Measurements from ENCODE around the gene CELF4.
A peak's percentile ranks its signal among the peaks of the same experiment; 100 is the strongest.
"Not testable (repeated sequence)": the region's sequence is repeated elsewhere in the genome, so short reads cannot be mapped to it uniquely, and the experiment has no call there.

Gene CELF4

DNA sequence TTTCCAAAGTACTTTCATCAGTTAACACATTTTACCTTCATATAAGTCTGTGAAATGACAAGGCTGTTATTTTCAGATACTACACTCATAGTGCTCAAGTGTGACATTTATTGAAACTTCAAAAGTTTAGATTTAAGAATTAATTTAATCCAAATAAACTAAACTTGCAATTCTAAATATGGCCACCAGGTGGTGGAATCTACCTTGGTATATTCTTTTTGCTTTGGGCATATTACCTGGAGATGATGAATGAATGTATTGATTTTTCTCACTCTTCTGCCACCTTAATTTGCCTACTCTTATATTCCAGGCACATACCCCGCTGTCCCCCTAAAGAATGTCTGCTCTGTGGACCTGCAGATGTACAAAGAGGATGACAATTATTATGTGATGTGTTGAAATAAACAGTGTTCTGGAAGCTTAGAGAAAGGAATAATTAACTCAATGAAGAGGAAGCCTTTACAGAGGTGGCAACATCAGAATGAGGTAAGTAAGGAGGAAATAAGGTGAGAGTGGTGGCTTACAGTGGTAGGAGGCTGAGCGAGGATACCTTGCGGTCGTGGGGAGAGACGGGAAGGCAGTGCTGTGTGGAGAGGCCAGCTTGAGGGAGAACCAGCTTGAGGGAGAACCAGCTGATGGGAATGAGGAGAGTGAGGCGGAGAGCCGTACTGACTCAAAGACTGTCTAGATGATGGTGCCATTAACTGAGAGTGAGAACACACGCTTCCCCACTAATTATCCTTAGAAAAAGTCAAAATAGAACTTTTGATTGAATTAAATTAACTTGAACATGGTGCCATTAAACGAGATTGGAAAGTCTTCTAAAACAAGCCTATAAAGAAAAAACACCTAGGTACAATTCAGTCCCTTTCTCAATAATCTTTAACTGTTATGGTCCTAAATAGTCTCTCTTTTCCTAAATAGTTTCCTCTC lies 179.5 kb downstream of the CELF4 start:
- peak; percentile 56 for FAIRE-seq

DNA sequence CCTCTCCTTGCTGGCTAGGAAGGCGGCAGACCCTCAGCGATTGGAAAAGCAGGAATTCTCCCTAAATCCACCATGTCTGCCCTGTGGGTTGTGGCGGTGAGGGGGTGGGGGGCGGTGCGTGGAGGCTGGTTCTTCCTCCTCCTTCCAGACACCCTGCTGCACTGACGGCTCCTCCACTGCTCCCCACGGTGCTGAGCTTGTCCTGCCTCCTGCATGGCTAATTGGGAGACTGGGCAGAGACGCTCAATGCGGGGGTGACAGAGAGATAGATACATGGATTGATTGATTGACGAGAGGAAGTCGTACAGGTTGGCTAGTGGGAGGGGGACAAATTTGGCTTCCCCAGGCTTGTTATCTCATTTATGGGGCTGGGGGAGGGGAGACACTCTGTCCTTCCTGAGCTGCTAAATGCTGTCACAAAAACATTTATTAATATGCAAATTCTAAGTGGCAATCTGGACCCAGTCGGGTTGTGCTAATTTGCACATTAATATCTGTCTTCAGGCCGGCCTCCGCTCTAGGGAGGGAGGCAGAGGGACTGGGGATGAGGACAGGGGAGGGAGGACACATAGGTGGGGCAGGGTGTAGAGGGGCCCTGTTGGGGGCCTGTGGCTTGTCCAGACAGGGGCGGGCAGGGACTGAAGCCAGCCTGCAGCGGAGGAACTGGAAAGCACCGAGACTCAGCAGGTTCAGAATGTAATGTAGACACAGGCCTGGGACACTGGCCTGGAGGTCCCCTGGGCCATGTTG lies 181.6 kb downstream of the CELF4 start:
- FAIRE-seq: no peak

DNA sequence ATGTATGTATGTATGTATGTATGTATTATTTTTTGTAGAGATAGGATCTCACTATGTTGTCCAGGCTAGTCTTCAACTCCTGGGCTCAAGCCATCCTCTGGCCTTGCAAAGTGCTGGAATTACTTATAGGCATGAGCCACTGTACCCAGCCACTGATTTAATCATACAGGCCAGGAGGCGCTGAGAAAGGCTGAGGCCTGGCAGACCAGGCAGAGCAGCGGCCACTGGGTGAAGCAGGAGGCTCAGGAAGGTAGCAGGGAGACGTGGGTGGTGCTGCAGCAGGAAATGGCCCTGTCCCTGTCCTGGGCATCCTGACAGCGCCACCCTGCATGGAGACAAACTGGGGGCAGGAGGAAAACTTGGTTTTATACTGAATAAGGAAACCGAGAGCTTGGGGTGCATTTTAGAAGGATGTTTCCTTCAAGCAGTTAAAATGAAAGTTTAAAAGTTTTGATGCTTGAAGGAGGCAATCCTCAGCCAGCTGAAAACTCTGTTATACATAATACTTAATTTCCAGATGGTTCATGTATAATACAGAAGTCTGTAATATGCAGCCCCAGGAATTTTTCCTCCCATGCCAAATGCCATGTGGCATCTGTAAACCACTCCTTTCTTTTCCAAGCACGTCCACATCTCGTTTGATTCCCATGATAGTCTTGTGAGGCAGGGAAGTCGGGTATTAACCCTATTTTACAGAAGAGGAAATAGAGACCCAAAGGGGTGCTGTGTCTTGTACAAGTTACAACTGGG lies 182.4 kb downstream of the CELF4 start:
- FAIRE-seq: no peak

DNA sequence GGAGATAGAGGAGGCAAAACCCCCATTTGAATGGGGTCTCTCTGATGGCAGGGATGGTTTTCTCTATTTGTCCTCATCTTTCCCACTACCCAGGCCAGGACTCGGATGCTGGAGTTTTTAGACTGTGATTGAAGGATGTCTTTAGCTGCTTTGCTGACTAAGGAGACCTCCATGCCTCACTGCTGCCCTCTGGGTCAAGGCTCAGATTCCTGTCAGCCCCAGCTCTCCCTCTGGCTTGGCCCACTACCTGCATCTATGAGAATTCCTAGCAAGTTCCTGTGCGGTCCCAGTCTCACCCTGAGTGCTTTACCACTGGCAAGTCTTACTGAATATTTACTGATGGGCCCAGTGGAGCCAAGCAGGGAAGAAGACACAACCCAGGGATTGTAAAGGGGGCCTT lies 184.0 kb downstream of the CELF4 start:
- no peak for FAIRE-seq

DNA sequence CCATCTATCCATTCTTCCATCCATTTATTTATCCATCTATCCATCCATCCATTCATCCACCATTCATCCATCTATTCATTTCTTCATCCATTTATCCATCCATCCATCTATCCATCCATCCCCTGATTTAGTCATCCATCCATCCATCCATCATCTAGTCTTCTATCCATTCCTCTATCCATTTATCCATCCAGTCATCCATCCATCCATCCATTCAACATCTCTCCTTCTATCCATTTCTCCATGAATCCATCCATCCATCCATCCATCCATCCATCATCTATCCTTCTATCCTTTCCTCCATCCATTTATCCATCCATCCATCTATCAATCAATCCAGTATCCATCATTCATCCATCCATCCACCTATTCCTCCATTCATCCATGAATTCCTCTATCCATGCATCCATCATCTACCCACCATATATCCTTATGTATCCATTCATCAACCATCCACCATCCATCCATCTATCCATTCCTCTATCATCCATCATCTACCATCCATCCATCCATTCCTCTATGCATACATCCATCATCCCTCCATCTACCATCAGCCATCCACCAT lies 185.0 kb downstream of the CELF4 start:
- no peak for FAIRE-seq

DNA sequence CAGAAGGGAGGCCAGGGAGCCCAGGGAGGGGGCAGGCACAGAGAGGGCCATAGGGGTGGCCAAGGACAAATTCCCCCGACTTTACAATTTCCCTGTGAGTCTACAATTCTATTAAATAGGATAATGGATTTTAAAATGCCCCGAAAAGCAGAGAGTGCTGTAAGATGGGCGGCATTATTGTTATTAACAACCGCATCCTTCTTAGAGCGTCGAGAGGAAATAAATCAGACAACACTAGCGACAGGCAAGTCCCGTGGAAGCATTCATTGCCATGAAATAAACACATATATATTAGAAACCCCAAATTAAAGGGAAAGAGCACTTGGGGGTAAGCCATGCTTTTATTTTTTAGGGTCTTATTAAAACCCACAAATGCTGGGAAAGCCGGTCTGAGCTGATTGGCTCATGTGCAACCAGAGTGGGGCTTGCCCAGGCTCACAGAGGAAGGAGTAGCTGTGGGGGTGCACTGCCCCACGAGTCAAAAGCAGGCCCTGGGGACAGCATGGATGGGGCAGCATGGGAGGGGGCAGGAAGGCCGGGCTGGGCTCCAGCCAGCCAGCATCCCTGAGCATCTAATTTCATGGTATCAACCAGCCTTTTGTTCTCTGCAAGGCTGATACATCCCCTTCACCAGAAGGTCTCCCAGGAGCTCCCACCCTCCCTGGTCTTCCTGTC lies 187.1 kb downstream of the CELF4 start:
- no peak for FAIRE-seq

DNA sequence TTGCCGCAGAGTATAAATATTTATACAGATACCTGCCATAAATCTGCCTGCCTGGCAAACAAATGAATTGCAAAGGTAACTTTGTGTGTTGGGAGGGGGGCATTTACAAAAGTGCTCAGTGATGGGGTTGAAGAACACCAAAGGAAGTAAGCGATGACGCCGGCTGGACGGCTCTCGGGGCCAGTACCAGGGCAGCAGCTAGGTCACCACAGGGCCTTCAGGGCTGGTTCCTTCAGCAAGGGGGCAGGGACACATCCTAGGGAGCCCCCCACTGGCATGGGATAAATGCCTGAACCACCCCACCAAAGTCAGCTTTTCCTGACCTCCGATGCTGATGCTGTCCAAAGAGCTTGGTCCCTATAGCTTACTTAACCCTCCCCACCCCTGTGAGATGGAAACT lies 190.4 kb downstream of the CELF4 start:
- no peak for FAIRE-seq

DNA sequence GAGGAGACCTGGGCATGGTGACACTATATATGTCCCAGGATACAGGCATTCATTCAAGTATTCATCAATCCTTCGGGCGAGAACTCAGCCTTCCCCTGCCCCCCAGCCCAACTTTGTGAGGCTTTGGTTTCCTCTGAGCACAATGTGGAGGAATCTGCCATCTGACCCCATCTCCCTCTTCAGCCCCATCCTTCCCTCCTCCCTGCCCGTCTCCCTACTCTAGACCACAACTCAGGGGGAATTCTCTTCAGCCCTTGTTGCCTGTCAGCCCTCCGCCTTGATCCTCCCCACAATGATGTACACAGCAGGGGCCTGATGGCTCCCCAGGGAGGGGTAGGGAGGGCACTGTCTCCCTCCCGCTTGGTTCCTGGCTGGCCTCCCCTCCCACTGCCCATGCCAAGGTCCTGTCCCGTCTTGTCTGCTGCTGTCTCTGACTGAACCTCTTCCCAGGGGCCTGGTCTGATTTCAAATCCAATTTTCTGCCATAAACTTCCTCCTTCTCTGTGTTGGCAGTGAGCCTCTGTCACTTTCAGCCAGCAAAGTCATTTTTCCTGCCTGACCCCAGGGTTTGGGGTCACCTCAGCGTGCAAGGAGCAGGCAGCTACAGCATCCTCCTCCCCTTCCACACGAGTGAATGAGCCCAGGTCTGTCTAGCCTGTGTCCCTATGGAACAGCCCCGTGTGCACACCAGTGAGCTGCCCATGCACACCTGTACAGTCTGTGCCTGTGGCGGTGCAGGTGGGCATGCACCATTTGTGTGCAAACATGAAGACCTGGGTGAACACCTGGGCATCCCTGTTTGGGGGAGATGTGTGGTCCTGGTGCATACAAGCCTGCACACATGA lies 197.3 kb downstream of the CELF4 start:
- FAIRE-seq: no peak

DNA sequence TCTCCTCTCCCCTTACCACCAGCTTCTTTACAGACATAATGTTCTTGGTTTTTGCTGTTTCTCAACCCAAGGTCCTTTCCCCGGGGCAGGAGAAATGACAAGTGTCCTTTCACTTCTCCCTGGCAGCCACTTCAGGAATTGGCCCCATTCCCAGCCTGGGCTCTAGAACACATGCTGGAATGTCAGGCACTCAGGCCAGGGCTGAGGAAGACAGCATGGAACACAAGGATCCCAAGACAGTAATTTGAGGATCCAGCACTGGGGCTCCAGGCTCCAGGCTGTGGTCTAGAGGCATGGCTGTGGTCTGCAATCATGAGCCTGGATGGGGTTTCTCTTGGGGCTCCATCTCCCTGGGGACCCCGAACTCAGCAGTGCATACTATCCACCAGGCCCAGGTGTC lies 201.4 kb downstream of the CELF4 start:
- FAIRE-seq: no peak

DNA sequence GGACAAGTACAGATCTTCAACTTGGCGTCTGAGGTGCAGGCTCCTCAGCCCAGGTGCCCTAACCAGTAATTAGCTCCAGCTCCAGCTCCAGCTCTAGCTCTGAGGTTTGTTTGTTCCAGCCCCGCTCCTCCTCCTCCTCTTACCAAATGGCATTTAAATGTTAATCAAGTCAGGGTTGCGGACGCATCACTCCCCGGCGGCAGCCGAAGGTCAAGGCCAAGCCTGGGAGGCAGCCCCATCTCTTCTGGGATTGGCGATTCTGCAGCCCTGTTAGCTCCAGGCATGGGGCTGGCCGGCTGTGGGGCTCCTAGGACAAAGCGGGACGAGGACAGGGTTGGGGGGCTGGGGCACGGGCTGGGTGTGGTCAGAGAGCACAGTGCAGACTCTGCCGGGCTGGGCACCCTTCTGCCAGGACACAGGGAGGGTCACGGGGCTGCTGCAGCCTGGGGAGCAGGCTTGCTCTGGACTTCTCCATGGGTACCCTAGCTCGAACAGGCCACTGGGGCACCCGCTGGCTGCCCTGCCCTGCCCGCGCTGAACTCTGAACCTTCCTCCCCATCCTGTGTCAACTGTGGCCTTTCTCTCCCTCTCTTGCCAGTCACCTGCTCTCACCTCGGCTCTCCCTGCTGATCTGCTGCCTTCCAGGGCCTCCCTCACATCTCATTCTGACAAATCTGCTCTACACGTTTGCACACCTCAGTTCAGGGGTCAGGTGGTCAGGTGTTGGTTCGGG lies 203.3 kb downstream of the CELF4 start:
- FAIRE-seq: no peak

DNA sequence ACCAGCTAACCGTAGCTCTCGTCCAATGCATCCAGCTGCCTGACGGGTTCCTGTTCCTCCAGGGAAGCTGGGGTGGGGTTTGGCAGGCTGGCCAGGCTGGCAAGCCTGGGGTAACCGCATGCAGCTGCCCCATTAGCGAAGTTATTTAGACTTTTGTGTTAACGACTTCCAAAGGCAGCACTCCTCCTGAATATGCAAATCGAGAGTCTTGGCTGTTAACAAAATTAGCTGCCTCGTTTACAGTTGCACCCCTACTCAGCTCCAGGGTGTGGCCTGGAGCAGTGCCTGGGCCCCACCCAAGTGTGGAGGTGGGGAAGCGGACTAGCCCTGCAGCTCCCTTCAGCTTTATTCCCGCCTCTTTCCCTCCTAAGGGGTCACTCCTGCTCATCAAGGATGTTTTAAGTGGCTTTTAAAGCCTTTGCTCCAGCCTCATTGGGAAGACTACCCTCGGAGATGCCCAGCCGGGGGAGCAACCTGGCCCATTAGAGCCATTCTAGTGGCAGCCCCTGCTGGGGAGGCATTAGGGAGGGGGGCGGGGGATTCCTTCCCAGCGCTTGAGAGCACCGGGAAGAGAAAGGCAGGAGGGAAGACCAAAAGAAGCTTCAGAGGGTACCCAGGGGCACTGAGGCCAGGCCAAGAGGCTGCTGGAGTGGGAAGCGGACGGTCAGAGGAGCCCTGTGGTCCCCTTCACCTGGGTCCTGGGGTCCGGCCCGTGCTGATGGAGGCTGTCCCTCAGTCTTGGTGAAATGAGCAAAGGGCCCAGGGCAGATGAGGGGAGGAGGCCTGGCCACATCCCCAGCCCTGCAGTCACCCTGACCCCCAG lies 204.1 kb downstream of the CELF4 start:
- no peak for FAIRE-seq

DNA sequence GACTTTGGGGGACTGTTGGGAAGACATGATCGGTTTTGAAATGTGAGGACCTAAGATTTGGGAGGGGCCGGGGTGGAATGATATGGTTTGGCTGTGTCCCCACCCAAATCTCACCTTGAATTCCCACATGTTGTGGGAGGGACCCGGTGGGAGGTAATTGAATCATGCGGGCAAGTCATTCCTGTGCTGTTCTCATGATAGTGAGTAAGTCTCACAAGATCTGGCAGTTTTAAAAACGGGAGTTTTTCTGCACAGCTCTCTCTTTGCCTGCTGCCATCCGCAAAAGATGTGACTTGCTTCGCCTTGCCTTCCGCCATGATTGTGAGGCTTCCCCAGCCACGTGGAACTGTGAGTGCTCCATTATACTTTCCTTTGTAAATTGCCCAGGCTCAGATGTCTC lies 207.5 kb downstream of the CELF4 start:
- not testable (repeated sequence) for FAIRE-seq

DNA sequence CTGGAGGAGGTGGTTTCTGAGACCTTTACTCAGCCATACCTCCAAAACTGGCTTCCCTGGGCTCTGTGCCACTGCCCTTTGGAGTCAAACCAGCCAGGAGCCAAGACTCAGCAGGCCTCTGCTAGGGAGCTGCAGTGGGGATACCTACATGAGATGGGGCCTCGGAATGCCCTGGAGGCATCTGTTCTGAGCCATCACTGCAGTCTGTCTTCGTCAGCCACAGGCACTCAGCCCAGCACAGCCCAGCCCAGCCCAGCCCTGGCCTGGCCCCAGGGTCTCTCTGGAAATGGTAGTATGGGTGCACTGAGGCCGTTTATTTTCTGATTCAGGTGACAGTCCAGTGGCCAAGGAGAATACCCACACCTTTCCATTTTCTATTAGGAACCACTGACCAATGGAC lies 209.8 kb downstream of the CELF4 start:
- FAIRE-seq: no peak

DNA sequence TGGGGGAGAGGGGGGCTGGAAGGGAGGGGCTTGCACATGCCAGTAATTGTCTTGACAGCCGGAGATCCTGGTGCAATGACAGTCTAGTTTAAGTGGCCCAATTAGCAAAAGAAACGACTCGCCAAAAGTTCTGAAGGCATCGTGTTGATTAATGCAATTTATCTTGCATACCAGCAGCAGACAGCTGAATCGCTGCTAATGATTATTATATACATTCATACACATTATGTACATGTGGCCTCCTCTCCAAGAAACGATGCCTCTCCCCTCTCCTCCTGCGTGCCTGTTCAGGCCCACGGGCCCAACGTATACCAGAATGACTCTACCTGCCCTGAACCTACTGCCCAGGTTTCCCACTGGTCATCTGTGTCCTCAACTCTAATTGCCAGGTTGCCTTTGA lies 214.5 kb downstream of the CELF4 start:
- no peak for FAIRE-seq

DNA sequence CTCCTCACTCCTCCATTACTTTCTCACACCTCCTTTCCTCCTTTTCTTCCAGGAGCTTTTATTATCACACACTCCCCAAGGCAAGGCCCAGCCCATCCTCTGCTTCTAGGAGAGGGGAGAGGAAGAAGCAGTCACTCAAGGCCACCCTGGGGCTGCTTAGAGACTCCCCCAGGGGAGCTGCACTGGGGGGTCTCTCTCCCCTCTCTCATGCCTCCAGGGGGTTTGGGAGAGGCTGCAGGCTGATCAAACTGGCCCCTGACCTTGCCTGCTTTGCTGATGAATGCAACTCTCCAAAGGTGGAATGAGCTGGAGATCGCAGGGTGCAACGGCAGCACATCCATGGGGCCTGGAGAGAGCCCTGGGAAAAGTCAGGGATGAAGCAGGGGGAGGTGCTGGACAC lies 216.9 kb downstream of the CELF4 start:
- FAIRE-seq: no peak

DNA sequence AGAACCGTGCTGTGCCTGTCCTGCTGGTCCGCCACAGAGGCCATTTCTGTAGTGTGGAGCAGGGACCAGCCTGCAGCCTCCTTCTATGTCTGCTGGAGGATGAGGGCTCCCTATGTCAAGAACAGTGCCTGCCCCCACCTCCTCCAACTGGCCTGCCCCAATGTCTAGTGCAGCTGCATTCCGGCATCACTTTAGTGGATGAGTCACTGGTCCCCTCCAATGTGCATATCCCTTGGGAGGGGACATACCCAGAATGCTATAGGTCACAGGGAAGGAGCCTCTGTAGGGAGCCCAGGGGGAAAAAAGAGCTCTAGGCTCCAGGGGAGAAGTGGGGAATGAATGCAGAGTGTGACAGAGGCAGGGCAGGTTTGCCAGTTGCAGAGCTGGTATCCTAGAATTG lies 219.6 kb downstream of the CELF4 start:
- FAIRE-seq: no peak

DNA sequence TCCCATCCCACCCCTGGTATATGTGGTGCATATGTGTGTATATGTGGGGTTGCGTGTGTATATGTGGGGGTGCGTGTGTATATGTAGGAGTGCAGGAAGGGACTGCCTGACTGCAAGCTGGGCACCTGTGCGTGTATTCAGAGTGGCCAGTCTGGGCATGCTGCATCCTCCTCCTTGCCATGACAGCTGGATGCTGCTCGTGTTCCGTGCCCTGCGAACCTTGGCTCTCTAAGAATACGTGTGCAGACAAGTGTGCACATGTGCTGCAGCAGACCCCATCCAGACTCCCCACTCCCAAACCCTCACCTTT lies 222.1 kb downstream of the CELF4 start:
- FAIRE-seq: no peak

DNA sequence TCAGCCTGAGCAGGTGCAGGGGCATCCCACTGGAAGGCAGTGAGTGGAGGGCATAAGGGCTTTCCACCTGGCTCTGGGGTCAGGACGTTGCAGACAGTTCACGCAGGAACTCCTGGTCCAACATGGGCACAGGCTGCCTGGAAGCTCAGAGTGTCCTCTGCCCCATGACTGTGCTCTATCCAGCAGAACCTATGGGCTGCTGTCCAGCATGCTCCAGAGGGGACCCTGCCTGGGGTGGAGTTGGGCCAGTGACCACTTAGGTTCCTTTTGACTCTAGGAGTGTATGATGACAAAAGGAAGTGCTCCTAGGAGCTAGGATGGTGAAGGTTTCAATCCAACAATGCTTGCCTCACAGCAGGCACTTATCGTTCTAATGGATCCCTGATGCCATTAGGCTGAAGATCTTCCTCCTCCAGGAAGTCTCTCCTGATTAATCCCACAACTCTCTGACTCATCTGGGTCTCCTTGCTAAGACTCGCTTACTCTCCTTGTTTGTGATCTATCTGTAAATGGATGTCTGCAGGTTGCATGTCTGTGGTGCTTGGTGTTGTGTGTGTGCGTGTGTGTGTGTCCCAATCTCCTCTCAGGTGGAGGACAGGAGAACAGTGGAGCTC lies 224.0 kb downstream of the CELF4 start:
- no peak for FAIRE-seq

DNA sequence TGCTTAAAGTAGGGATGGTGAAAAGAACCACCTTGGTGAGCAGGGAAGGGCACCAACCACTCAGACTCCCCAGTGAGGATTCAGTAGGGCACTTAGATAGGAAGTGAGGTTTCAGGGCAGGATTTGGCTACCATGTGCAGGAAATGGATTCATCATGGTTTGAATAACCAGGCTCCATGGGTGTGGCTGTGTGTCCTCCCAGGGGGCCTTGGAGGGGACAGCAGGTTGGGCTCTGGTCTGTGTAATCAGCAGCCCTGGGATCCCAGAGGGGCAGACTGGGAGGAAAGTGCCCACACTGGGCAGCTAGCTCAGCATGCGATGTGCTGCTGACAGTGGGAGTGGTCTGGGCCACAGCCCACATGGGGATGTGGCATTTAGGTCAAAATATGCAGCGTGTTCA lies 224.6 kb downstream of the CELF4 start:
- FAIRE-seq: no peak

All from islet of Langerhans (tissue), 1 donor.